ENCODE results near the gene NUAK1.

NUAK1 gene
- total RNA-seq, result 1.2 to 47.2 (median 32.3) reads per million in 4 experiments

DNA sequence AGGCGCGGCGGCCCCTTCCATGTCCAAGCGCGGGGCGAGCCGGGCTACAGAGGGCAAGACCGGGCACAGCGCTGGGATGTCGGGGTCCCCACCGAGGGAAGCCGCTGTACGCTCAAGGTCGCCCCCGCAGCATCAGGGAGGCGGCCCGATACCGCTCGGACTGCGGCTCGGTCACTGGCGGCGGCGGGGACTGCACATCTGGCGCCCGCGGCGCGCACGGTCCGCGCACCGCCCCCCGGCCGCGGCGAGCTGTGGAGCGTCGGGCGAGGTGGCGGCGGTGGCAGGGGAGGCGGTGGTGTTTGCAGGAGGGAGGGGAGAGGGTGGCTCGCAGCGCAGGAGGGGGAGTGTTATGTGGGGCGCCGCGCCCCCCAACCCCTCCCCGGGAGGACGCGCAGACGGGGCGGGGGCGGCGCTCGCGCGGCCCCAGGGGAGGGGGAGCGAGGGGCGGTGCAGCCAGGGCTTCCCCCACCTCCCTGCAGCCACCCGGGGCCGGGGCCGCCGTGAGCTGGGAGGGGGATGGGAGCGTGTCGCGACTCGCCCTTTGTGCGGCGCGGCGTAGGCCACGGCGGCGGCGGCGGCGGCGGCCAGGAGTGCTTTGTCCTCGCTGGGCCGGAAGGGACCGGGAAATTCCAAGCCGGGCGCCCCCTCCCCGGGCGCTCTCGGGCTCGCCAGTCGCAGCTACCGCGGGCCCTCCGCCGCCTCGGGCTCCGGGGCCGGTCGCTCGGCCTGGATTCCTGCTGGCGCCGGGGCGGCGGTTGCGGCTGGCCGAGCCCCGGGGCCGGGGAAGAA, at the start of gene NUAK1:
Gene NUAK1 (minus strand): TSS at position 322 of the 789 bp plus-strand sequence. CDS start 301 bp downstream, at position 21.
- no peak for DNase-seq

DNA sequence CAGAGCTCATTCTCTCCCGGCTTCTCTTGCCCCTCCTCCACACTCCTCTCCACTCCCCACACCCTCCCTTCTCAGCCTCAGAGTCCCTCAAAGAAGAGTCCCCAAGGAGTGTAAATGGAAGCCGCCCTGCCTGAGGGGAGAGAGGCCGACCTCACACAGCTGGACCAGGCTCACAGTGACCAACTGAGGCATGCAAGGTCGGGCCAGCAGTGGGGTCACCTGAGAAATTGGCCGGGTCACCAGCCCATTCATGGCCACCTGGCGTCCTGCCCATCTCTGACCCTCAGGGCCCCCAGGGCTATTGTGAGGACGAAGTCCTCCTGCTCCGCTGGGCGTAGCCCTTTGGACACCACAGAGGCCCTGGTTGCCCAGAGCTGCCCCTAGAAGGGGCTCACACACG, 49.5 kb upstream of the NUAK1 start:
- no peak for DNase-seq

DNA sequence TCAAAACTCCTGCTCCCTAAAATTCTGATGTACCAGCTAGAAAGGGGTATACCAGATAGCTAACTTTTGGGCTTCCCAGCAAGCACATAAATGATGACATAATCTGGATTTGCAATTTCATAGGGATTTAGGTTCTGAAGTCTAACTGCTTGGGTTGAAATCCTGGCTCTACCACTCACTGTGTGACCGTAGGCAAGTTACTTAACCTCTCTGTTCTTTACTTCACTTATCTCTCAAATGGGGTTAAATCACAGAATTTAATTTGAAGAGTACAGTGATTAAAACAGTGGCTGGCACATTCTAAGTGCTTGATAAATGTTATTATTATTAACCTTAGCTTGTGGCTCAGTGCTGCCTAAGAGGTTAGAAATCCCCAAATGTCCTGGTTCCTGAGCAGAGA, 49.1 kb upstream of the NUAK1 start:
- no peak for DNase-seq

DNA sequence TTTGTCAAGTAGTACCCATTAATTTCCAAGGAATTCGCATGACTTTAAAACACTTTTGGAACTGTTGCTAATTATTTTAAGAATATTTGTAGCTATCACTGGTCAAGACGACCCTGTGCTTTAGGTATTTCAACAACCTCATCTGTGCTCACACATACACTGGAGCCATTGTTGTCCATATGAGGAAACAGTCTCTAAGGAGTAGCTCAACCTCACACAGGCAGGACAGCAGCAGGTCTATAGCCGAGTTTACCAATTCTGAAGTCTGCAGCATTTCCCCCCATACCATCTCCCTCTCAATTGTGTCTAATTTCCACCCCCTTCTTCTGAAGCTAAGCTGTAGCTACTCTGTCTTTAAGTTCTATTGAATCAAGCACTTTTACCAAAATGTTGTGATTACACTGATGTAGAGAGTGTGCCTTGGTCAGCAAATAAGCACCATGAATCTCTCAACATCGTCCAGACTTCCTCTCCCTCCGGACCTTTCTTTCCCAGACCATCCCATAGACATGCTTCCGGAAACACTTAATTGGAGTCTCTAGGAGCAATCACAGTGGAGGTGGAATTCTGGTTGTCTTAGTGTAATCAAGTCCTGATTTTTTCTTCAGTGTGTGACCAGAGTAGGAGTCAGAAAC, 48.5 kb upstream of the NUAK1 start:
- DNase-seq, result no peak

DNA sequence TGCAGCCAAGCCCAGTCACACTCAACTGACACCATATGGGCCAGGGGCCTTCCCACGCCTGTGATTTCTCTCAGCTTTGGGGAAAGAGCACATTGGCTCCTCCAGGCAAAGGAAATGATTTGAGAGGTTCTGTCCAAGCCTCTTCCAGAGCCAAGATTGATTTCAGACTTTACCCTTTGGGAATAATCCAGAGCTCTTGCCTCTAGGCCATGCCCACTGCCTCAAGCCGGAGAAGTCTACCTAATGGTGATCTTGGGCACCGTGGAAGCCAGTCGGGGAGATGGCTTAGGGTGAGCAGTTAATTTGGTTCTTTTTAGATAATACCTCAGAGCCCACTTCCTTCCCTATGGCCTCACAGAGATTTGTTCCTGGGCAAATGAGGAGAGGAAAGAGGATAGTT, 45.0 kb upstream of the NUAK1 start:
- no peak for DNase-seq

DNA sequence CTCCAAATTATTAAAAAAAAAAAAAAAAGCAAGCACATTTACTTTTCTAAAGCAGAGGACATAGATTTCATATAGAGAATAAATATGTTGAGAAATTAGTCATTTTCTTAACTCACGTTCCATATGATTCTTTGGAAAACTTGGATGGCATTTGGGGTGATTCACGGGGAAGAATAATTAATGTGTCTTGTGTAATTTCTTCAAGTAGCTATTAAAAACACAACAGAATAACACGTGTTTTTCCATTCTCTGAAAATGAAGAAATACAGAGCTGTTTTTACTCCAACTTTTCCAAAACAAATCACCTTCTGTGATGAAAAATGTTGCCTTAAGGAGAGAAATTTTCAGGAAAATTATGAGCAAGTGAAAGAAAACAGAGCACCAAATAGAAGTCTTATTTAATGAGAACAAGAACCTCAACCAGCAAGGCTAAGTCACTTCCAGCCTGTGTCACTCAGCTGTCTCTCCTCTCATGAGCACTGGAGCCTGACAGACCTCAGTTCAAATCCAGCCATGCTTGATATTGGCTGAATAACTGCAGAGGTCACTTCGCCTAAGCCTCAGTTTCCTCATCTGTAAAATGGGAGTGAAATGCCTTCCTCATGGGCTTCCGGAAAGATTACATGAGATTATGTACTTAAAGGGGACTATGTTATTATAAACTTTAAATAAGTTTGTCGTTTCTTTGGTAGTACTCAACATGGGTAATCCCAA, 42.8 kb upstream of the NUAK1 start:
- no peak for DNase-seq

DNA sequence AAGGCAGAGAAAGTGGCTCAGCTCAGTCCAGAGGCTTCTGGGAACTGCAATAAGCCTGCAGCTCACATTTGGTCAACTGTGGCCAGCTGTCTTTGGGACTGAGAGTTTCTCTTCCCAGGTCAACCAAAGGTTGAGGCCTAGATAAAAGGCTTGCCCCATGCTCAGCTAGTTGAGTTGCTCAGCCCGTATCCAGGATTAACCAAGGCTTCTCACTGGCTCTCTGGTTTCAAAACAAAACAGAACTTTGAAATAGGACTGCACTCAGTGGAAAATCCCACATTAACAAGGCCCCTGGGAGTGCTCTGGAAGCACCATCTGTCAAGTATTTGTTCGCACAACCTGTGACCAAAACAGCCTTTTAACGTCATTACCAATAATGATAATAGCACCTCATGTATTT, 40.3 kb upstream of the NUAK1 start:
- no peak for DNase-seq

DNA sequence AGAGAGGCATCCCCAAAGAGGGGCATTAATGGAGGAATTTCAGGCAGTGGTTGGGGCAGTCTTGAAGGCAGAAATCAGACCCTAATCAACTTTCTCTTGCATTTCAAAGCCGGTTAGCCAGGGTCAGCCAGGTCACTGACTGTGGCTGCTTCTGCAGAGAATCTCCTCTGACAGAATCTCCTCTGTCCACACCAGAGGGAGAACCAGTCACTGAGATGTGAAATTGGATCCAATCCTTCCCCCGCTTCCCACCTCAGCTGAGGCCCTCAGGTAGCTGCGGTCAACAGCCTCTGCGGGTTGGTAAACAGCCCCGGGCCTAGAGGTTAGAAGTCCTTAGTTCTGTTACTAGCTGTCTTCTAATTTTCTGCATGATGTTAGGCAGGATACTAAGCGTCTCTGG, 39.8 kb upstream of the NUAK1 start:
- DNase-seq, result no peak

DNA sequence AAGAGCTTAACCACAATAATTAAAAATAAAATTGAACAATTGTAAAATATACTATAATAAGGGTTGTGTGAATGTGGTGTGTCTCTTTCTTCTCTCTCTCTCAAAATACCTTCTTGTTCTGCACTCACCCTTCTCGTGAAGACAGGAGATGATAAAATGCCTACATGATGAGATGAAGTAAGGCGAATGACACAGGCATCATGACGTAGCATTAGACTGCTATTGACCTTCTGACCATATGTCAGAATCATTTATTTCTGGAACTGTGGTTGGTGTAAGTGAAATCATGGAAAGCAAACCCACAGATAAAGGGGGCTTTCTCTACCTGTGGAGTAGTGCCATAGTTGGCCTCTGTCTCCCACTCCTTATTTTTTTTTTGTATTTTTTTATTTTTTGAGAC, 37.8 kb upstream of the NUAK1 start:
- DNase-seq, result no peak

DNA sequence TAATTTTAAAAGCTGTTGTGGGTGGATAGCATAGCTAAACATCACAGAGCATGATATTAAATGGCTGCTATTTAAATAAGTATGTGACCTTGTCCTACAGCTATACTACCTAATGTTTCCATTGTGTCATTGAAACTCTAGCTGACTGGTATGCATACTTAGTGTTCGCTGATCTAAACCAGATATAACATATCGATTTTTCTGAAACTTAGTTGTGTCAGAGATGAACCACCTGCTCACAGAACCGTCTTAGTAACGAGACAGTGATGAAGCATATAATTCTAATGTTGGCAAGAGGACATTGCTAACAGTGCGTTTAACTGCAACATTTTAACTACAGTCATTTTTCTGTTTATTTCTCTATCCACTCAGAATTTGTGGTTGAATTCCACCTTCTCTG, 36.1 kb upstream of the NUAK1 start:
- no peak for DNase-seq

DNA sequence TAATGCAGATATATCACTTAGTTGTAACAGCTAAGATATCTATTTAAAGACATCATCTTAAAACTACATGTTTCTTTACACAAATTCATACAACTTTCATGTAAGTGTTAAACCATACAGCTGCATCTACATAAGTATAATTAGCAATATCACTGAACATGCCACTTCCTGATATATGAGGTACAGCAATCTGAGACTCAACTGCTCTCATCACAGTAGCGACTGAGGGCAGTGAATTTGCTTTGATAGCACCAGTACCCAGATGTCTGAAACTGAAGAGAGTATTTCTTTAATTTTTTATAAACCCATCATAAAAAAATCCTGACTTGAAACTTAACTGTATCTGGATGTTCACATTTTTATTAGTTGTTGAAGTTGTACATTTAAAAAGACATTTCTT, 34.7 kb upstream of the NUAK1 start:
- no peak for DNase-seq

DNA sequence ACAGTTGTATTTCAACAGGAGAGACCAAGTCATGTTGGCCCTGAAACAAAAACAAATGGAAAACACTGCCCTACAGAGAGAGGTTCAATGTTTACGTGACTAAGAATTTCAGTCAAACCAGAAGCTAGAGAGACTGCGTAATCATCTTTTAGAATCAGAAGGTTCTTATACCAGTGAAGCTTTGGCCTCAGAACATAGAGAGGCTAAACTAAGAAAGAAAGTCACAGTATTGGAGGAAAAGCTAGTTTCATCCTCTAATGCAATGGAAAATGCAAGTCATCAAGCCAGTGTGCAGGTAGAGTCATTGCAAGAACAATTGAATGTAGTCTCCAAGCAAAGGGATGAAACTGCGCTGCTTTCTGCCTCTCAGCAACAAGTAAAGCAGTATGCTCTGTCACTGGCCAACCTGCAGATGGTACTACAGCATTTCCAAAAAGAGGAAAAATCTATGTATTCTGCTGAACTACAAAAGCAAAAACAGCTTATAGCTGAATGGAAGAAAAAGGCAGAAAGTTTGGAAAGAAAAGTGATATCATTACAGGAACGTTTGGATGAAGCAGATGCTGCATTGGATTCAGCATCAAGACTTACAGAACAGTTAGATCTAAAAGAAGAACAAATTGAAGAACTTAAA, 32.5 kb upstream of the NUAK1 start:
- DNase-seq, result no peak

DNA sequence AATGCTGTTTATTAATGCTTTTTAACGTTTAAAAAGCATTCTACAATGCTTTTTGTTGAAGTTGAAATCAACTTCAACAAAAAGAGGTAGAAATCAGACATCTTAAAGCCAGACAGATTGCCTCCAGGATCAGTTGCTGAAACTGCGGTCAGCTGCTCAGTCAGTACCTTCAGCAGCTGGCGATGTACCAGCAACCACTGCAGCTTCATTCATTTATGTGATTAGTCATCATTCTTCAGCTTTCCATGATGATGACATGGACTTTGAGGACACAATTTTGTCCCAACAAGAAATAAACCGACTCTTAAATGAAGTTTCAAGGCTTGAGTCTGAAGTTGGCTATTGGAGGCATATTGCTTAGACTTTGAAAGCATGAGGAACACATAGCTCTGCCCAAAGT, 31.5 kb upstream of the NUAK1 start:
- no peak for DNase-seq

DNA sequence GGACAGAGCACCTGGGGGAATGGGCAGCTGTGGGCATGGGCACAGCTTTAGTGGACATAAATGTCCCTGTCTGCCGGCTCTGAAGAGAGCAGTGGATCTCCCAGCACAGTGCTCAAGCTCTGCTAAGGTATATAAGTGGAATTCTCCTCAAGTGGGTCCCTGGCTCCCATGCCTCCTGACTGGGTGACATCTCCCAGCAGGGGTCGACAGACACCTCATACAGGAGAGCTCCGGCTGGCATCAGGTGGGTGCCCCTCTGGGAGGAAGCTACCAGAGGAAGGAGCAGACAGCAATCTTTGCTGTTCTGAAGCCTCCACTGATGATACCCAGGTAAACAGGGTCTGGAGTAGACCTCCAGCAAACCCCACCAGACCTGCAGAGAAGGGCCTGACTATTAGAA, 25.0 kb upstream of the NUAK1 start:
- no peak for DNase-seq

DNA sequence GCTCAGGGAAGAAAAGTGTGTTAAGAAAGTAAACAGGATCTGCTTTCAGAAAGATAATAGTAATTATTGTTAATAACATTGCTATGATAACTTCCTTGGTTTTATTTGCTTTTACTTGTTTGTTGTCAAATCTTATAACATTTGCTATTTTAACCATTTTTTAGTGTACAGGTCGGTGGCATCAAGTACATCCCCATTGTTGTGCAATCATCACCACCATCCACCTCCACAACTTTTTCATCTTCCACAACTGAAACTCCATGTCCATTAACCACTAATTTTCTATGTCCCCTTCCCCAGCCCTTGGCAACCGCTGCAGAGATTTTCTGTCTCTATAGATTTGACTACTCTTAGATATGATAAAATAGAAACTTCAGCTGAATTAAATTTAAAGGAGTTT, 22.7 kb upstream of the NUAK1 start:
- no peak for DNase-seq

DNA sequence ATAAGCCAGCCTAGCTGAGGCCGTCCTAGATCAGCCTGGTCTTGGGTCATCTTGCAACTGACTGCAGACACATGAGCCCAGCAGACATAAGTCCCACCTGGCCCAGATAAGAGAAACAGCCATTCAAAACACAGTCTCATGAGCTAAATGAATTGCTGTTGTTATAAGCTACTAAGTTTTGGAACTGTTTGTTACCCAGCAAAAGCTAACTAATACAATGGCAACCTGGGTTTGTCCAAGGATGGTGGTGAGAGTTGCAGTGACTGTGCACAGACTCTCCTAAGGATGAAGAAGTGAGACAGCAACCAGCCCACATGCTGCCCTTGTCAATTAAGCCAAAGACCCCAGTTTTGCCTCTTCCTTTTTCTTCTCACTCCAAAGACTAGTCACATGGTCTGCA, 22.2 kb upstream of the NUAK1 start:
- no peak for DNase-seq

DNA sequence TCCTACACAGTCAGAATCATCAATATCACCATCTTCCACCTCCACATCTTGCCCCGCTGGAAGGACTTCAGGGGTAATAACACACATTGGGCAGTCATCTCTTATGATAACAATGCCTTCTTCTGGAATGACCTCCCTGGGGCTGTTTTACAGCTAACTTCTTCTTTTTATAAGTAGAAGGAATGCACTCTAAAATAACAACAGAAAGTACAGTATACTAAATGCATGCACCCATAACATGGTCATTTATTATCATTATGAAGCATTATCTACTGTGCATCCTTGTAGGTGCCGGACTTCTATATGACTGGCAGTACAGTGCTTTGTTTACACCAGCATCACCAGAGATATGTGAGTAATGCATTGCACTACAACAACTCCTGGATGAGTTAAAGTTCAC, 19.0 kb upstream of the NUAK1 start:
- DNase-seq, result no peak

DNA sequence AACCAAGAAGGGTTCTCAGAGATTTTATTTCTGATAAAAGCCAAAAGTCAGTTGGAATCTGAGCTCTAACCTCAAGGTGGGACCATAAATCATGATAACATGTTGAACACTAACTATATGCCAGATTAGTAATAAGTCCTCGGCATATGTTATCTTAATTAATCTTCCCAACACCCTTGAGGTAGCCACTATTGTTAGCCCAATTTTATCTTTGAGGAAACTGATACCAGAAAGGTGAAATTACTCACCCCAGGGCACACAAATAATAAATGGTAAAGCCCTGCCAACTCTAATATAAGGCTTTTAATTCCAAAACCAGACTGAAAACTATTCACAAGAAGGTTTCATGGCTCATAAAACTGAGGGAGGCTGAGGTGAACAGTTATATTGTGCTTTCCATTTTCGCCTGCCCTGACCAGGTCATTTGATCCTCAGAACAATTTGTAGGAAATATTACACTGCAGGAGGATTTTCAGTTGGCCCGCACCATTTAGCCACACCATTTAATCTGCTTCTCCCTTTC, 16.1 kb upstream of the NUAK1 start:
- DNase-seq, result no peak

DNA sequence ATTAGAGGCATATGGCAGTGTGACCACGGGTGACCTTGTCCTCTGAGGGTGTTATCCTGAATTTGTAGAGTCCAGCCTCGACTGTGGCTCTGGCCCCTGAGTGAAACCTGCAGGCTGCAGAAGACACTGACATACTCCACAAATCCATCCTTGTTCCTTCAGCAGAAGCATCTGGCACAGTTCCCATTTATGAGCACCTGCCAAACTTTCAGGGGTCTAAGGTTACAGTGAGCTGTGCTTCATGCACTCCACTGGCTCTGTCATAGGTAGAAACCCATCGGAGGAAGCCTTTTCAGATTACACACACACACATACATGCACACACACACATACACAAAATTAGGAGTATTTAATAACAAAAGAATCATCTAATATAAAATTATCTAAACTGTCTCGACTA, 13.6 kb upstream of the NUAK1 start:
- no peak for DNase-seq

DNA sequence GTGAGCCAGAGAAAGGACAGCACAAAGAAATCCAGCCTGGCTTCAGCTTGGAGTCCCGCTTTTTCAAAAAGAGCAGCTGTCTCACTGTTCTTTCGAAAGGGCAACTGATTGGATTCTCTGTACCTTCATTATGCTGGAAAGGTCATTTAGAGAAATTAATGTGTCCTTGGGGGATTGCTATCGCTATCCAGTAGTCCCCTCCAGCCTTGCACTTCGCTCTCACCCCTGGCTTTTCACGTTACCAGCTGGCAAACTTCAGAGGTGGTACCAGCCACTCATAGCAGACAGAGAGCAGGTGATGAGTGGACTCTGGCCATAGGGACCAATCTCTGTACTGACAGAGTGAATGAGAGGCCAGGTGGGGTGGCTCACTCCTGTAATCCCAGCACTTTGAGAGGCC, 11.8 kb upstream of the NUAK1 start:
- DNase-seq, result no peak

DNA sequence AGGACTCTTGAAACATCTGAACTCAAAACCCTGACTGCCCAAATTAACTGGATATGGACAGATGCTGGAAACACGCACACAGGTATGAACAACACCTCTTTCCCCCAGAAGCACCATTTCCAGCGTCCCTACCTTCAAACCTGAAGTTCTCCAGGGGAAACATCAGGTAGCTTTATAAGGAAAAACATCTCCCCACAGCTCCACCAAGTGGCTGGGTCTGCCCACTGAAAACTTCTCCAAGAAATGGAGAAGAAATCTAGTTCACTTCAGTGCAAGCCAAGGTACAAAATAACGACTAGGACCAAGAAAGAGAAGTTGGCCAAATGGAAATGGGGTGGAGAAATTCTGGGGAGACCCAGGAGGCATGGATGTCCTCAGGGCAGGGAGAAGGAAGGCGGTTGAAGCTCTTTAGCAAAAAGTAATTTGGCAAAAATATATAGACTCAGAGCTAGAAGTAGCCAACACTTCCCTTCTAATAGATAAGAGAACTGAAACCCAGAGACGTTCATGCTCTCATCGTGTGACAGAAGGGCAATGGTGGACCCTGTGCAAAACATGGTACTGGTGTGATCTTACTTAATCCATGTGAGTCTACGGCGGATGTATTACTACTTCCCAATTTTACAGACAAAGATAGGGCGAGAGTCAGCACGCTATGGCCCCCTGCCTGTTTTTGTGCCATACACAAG, 10.5 kb upstream of the NUAK1 start:
- DNase-seq, result no peak

DNA sequence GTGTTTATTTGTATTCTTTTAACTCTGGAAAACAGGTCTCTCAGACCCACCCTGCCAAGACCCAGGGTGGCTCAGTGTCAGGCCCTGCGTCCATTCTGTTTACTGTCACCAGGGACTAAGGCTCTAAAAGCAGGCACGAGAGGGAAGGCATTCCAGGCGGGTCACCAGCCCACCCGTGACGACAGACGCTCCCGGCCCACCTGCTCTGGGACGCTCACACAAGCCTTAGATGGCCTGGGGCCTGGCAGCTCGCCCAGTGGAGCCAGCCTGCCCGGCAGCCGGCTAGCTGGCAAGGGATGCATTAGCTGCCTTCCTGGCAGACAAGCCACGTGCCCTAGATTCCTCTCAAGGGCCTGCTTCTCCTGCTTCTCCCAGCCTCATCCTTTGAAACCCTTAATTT, 9.2 kb upstream of the NUAK1 start:
- no peak for DNase-seq

DNA sequence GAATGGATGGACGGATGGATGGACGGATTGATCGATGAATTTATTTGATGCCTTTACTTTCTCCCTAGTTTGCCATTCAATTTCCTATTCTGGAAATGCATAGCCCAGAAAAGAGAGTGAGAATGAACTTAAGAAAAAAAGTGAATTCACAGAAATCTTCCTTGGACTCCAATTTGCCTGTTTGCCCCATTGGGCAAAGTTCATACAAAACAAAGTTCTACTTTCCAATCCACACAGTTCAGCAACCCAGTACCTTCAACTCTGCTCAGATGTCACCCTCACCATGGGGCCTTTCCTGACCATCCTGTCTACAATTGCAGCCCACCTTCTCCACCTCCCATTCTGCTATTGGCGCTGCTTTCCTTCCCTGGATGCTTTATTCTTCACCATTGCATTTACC, 8.2 kb upstream of the NUAK1 start:
- DNase-seq, result no peak

Data from effector CD8-positive, alpha-beta T cell (primary cell).